NCI-H1092 treated with DMSO at 0.1 percent for 48 hours (cell line): Measurements from ENCODE around the gene CNTNAP5.

Source experiments
- DNase-seq: peaks from one replicate; lab custom pipeline; 2025; lab: John Stamatoyannopoulos, UW

CNTNAP5 gene

DNA sequence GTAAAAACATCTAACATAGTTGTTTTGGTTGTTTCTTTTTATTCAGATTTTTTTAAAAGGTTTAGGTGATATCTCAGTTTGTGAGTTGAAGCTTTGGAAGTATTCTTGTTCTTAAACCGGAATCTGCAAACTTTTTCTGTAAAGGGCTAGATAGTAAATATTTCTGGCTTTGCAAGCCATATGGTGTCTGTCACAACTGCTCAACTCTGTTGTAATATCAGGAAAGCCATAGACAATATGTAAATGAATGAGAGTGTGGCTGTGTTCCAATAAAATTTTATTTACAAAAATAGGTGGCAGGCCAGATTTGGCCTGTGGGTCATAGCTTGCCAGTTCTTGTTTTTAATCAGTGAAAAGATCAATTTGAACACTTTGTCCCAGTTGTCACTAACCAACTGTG, 134.1 kb downstream of the CNTNAP5 start:
- DNase-seq: no peak

DNA sequence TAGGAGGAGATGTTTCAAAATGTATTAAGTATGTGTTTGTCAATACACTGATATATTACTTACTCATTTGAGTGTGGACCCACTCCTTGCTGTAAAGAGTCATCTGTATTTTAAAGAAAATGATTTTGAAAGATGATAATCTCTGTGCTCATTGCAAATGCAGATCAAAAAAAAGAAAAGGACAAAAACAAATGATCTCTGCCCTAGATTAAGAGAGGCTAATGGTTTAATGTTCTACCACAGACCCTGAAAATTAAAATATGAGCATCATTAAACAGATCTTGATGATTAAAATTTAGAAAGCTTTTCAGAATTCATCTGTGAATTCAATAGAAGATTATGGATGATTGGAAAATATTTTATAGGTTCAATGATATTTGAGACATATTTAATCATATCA, 136.5 kb downstream of the CNTNAP5 start:
- DNase-seq: no peak

DNA sequence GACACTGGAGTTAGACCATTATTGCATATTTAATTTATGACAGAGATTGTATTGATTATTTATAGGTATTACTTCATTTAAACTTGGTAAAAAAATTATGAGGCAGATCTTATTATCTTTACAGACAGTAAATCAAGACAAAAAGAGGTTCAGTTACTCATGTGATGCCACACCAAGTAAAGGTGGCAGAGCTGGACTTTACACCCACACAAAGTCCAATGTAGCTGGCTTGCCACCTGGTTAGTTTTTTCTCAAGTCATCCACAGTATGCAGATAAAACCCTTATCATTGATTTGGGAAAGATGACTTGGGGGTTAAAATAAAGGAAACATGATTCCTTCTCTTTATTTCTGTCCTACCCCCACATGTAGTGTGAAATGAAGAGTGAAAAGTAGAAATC, 137.2 kb downstream of the CNTNAP5 start:
- DNase-seq: no peak

DNA sequence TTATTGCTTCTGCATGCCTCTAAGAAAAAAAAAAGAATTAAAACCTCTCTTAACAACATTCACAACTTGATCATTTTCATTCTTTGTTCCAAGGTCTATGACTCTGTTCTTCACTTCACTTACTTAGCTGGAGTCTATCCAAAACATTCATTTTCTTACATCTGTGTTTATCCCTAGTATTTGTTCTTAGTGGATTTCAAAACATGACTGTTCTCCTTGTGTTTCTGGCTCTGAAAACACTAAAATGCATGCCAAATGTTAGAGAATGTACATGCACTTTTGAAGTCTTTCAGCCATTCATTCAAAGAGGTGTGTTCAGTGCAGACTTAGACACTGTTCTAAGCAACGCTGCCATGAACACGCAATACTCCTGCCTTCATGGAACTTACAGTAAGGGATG, 138.8 kb downstream of the CNTNAP5 start:
- DNase-seq: no peak

DNA sequence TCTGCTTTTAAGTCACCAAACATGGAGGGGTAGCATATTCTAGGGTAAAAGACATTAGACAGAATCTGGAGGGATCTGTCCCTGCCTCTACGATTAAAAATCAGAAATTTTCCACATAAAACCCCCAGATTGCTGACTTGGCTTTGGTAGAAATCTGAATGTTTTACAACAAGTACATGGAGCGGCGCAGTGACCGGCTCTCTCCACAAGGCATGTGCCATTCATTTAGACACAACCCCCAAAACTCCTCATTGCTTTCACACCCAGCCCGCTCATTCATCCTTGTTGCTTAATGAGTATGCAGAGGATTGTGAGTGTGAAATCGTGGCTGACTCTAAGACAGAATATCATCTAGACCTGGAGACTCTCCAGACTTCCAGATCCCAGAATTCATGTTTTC, 140.6 kb downstream of the CNTNAP5 start:
- DNase-seq: no peak

DNA sequence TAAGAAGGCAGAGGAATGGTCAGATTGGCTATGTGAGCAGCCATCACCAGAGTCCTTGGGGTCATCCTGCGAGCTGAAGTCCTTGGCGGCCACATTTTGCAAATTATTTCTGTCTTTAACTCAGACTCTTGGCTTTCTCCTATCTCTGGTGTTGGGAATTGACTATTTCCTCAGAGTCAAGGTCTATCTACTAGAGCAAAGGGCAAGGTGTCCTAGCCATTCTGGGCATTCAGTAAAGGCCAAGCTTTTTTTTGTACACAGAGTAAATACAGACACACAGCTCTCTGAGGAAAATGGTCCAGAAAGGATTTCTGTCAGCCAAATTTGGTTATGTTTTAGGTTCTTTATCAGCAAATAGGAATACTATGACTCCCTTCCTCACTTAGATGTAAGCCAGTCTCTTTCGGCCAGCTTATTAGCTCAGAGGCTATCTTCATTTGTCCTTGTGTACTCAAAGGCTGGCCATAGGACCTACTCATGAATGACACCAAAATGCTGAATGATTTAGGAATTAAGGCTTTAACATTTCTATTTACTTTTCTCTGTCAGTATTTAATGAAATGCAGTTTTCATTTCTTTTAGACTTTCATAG, 146.5 kb downstream of the CNTNAP5 start:
- DNase-seq: no peak

DNA sequence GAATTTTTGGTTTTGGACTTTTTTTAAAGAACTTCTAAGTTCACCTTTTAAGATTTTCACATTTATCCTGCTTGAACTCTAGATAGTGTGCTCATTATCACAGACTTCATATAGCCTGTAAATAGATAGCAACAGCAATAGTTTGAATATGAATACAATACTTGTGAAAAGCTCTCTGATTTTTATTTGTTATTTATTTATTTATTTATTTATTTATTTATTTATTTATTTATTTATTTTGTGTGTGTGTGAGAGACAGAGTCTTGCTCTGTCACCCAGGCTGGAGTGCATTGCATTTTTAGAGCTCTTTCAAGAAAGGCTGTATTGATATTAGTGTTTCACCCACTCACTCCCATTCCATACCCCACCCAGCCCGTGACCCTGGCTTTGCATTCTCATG, 153.6 kb downstream of the CNTNAP5 start:
- DNase-seq: no peak

DNA sequence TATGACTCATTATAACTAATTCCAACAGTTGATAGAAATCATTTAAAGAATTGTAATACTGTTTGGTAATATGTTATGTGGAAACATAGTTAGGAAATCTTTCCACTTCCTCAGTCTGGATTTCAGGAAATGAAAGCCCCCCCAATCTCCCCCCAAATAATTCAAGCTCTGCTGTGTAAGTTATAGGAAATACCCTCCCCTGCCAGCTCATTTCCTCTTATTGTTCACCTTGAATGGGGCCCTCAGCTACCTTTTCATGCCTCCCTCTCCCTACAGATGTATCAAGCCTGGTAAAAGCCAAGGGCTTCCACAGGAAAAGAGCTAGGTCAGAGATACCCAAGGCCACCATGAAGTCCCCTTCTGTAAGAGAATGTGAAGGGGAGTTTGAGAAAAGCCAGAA, 155.5 kb downstream of the CNTNAP5 start:
- no peak for DNase-seq

DNA sequence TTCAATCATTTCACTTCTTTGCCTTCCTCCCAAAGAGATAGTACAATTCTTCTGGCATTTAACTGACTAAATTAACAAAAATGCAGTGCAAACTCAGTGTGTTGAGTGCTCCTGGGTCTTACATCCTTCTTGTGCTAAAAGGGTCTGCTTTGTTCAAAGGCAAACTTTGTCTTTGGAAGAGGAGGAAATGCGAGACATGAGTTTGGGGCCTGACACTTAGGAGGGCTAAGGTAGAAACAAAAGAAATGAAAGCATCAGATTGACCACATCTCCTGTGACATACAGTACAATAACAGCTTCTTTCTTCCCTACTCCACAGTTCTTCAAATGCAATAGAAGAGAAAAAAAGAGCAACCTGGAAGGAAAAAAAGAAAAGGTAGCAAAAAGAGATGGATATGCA, 161.7 kb downstream of the CNTNAP5 start:
- DNase-seq: no peak

DNA sequence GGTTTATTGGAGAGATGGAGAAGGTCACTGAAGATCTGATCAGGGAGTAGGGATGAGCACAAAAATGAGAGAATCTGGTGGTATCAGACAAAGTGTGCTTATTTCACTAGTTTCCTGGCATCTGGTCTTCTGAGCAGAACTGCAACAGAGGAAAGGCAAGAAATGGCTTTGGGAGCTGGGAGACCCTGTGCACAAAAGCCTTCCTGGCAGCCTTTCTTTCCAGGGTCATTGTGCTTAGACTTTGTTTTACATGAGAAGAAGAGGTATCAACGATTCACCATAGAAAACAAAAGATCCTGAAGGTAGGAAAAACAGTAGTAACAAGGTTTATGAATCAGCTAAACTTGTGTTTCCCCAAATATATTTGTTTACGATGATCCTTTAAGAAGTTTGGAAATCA, 162.9 kb downstream of the CNTNAP5 start:
- DNase-seq: no peak

DNA sequence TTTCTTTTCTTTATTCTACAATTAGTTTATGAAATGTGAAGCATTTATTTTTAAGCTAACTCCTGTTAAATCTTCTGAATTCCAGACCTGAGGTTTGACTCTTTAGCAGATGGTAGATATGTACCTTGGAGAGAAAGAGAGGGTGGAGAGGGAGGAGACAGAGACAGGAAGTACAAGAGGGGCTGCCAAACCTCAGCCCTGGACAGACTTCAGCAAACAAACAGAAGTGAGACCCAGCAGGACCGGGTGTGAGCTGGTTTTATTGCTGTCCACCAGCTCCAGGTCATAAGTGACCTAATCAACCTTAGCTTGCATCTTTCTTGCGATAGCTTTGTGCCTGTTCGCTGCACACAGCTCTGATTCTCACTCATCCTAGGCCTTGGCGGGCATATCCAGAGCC, 168.6 kb downstream of the CNTNAP5 start:
- DNase-seq: no peak

DNA sequence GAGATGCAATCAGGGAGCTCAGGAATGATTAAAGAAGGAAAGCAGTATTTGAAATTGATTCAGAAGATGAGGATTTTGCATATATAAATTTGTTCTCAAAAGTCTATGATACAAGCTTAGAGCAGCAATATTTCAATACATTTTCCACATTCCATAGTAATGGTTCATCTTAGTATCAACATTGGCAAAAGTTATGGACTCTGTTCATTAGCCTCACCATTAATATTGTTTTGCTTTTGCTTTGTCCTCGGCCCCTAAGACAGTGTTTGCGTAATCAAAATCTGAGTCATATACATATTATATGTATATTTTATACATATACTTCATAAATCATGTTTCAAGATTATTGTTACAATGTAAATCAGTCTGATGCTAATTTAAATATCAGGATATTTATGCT, 176.6 kb downstream of the CNTNAP5 start:
- no peak for DNase-seq

DNA sequence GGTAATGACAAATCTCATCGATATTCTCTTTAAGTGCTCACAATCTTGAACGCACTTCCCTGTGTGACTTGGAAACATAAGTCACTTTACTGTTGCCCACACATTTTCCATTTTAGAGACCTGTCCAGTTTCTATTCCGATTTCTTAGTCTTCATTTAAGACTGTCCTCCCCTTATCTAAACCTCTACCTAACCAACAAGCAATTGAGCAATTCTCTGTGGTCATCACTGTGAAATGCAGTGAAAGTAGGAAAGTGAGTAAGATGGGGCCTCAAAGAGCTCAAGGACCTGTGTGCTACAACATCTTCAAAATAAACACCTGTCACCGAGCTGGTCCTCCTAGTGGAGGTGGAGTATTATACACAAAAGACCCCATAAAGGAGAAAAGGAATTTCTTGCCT, 184.4 kb downstream of the CNTNAP5 start:
- no peak for DNase-seq

DNA sequence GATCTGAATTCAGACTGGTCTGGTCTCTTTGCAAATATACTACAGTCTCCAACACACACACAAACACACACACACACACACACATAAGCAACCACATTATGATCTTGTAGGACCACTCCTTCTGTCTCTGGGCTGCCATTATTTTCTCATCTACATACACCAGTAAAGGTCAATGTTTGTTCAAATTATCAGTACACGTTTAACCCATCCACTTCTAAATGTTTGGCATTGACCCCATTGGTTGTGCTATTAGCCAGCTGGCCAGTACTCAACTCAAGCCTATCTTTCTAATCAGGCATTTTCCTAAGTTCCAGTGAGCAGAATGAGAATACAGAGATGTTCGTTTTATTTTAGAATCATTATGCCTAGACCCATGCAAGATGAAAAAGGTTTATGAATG, 186.4 kb downstream of the CNTNAP5 start:
- peak; percentile 14 for DNase-seq

DNA sequence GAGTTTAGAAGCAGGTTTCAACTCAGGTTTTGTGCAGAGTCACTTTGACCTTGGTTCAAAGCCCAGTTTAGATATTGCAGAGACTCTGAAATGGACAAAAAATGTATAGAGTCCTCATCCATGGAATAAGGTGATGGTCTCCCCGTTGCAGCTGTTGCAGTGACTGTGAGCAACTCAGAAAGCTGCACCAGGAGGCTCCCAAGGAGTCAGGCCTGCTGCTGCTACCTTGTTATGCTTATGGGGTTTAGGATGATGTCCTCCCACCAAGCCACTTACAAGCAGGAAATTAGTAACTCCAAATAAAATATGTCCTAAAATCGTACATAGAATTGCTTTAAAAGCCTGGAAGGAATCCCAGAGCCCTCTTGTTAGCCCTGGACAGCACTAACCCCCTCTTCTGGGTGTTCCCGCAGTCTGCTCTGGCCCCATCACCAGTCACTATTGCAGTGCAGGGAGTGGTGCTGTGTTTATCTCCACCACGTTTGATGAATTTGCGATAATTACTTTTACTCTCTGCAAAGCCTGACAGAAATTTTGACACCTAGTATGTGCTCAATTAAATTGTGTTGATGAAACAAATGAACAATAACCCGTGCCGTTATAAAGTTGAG, 189.0 kb downstream of the CNTNAP5 start:
- DNase-seq: peak; percentile 60

DNA sequence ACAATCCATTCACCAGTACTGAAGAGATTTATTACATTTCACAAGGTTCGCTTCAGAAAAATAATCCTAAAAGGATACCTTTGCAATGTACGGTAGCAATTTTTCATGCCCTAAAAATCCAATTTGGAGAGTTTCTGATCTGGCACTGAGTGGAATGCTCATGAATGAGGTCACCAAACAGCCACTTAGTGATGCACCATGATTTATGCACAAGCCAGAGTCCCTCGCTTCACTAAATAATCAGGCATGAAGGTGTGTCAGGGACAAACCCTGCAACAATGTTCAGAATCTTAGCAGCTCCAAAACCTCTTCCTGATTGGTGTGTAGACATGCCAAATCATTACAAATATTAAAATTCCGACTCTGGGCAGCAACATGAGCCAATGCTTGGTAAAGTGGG, 221.1 kb downstream of the CNTNAP5 start:
- no peak for DNase-seq

DNA sequence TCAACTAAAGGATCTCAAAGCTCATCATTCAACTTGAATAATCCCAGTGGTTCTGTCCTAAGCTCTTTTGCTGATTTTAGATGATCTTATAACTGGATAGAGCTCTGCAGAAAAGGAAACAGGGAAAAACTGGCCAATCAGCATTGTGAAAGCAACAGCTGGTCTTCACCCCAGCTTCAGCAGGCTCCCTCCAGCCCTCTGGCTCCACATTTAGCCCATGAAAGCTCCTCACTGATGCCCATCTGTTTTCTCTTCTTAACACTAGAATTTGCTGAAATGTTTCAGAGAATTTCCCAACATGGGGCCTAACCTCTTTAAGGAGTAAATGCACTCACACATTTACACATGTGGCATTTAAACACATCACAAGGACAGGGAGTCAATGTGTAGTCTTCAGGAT, 223.3 kb downstream of the CNTNAP5 start:
- no peak for DNase-seq

DNA sequence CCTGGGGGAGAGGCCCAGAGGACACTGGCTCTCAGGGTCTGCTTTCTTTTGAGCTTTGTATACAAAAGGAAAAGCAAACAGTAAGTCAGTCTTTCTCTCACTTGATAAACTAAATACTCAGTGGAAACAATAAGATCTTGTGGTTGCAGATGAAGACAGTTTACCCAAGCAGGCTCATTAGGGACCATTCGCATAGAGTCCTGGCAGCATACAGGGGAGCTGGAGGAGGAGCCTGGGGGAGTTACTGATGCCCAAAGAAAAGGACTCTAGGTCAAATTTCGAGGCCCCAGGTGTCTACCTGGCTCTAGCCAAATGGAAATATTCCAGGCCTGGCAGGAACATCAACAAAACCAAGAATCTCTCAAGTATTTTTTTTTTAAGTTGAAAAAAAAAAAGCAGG, 225.3 kb downstream of the CNTNAP5 start:
- no peak for DNase-seq

DNA sequence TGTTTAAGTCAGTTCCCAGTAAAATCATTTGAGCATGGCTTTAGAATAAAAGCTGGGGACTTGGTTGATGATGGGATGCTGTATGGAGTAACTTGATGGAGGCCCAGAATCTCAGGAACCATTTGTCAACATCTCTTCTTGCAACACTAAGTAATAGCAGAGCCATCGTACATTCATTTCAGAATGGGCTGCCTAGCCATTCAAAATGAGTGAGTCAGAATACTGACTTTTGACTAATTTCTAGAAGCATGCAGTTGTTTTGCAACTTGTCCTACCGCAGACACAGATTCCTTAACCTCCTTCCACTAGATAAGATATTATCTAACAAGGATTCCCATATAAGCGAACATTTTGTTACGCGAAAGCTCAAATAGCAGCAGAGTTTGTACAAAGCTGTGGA, 229.5 kb downstream of the CNTNAP5 start:
- DNase-seq: no peak

DNA sequence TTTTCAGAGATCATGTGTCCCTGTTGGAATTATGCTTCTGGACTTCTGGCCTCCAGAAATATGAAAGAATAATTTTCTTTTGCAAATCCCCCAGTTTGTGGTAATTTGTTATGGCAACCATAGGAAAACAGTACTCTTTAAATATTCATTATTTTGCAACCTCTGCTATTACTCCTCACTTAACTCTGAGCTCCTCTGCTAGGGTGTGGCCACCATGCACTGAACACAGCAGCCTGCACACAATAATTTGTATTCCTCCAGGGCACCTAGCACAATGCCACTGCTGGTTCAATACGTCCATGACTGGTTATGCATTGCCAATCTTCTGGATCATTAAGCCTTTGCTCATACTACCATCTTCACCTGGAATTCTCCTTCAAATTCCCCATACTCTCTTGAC, 232.0 kb downstream of the CNTNAP5 start:
- no peak for DNase-seq

DNA sequence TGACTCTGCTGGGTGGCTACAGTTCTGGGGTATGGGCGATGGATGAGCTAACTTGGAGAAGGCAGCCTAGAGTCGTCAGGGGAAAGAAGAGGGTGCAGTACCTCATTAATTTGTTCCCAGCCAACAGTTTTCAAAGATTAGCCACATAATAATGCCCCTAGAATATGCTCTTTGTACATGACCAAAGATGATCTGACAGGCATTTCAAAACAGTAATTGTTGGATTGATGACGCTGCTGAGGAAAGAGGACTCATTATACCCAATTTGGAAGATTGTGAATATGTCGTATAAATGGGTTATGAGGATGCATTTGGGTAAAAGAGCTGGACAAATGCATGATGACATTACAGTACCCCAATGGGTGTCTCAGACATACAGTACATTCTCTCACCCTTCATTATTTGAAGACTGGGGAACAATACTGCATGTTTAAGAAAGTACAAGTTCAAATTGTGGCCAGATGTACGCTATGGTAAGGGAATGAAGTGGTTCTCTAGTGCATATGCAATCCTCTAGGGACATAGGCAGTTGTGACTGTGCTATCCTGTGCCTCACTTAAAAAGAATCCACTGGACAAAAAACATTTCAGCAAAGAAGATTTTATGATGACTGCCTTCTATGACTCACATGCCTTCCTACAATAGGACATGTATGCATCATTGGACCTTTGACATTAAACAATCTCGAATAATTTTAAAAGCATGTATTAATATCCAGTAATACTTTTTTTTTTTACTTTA, 233.2 kb downstream of the CNTNAP5 start:
- DNase-seq: no peak

DNA sequence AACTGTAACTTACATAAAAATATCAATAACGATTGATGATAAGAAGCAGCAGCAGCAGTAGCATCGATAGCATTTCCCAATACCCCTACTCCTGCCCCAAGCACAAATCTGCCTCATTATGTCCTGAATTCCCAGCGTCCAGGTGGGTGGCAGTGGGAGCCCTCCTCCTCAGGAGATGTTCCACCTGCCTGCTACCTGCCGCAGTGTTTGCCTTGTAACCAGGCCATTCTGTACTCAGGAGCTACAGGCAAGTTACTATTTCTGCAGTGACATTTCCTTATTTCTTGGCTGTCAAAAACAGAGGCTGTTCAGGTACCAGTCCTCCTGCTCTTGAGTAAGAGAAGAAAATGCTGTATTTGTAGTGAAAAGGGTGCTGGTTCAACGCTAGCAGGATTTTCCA, 236.4 kb downstream of the CNTNAP5 start:
- DNase-seq: no peak

DNA sequence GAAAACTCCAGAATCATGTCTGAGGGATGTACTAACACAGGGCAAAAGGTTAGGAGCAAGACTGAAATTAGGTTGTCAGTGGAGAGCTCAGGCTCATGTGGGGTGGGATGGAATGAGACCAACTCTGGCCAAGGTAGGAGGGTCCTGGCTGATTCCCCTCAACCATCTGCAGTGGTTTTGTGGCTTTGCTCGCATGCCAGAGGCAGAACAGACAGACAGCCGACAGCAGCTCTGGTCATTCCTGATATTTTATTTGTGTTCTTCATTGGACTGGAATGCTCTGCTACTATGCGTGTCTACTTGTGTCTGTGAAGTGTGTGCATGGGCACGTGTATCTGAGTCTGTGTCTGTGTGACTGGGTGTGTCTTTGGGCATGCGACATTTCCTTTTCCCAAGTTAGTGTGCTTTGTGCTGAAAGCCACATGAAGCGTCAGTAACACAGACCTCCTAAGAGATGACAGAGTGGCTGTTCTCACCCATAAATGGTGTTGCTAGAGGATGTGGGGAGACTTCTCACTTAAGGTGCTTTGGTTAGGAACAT, 239.5 kb downstream of the CNTNAP5 start:
- DNase-seq: no peak

DNA sequence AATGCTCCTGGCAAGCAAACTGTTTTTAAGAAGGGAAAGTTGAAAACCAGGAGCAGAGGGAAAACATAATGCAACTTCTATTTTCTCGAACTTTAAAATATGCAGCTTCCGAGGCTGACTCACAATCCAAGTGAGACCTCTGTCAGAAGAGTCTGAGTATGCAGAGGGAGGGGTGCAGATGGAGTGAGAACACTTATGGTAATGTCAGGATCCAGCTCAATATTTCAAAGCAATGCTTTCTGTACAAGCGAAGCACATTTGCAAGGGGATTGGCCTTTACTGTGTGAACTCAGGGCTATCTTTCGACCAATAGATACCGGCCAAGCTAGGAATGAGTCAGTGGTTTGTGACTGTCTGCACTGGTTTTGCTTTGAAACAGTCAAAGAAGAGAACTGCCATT, 242.7 kb downstream of the CNTNAP5 start:
- DNase-seq: no peak
